VCaP (cell line): ENCODE data around the gene PPM1N.
A peak's percentile ranks its signal among the peaks of the same experiment; 100 is the strongest.

Experiments
- H3K27ac ChIP-seq: fragments of 450-650 bp; 2 replicates; pipeline ENCODE4 v1.5.1; 2017
- CTCF ChIP-seq: fragments of 450-650 bp; conservative IDR thresholded peaks from 2 replicates; pipeline ENCODE4 v1.5.1; 2017; ENCODE audit warnings: mild to moderate bottlenecking, moderate library complexity

The PPM1N gene

GRCh38 chr19:45457776-45458175 lies 40.5 kb upstream of the PPM1N start:
- no peak overlapping the region for H3K27ac ChIP-seq
- TF ChIP-seq CTCF: no peak

DNA sequence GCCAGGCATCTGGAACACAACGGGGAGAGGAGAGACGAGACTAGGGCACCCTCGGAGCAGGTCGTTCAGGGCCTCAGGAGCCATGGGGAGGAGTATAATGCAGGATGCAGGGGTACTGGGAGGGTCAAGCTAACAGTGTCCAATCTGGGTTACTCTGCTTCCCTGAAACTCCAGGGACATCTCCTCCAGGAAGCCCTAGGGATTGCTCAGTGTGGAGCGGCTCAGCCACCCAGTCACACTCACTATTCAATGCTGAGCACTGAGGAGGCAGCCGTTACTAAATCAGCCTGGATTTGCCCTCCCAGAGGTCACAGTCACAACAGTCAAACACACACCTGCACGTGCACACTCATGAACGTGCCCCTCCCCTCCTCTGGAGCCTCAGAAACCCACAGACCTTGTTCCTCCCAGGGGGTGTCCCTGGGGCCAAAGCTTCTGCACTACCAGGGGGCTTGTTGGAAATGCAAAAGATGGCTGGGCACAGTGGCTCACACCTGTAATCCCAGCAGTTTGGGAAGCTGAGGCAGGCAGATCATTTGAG lies 37.4 kb upstream of the PPM1N start:
- no peak overlapping the region for H3K27ac ChIP-seq
- no peak for TF ChIP-seq CTCF

GRCh38 chr19:45462174-45462573 lies 36.1 kb upstream of the PPM1N start:
- no peak overlapping the region for H3K27ac ChIP-seq
- no peak for TF ChIP-seq CTCF

- no peak overlapping the region for H3K27ac ChIP-seq
- TF ChIP-seq CTCF: no peak
Observed at GRCh38 chr19:45463241-45463640, 35.0 kb upstream of the PPM1N start.

DNA sequence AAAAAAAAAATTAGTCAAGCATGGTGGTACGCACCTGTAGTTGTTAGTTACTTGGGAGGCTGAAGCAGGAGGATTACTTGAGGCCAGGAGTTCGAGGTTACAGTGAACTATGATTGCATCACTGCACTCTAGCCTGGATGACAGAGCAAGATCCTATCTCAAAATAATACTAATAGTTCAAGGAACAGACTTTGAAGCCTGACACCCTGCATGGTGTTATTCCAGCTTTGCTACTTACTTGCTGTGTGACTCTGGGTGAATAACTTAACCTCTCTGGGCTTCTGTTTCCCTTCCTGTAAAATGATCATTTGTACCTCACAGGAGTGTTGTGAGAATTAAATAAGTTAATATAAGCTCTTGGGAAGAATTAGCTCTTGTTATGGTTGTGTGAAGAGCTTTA lies 34.0 kb upstream of the PPM1N start:
- no peak overlapping the region for H3K27ac ChIP-seq
- no peak for TF ChIP-seq CTCF

GRCh38 chr19:45464852-45465441 lies 33.3 kb upstream of the PPM1N start:
- no peak overlapping the region for H3K27ac ChIP-seq
- TF ChIP-seq CTCF: no peak

GRCh38 chr19:45467115-45467455 lies 31.2 kb upstream of the PPM1N start:
- TF ChIP-seq CTCF: no peak
- H3K27ac ChIP-seq: peak overlapping the region; percentile 49; the same call in 1 of the 2 replicates
